RWPE2 (cell line): ENCODE measurements around the gene NSD1.

Source experiments
- ATAC-seq: fragments of 200-7000 bp; cut with Tn5 transposase; 3 replicates; pipeline ENCODE4 v1.9.1; 2021; ENCODE audit warnings: low read depth
- DNase-seq: peaks from one replicate; pipeline ENCODE4 v3.0.0-alpha.2; 2020; ENCODE audit warnings: low spot score
- H3K27ac ChIP-seq: fragments of 450-650 bp; 2 replicates; pipeline ENCODE4 v1.5.1; 2017; ENCODE audit warnings: mild to moderate bottlenecking; ENCODE audit not compliant: poor library complexity, severe bottlenecking
- H3K27me3 ChIP-seq: fragments of 250-450 bp; sonication (Bioruptor Pico); 2 replicates; pipeline ENCODE4 v1.5.1; 2021; ENCODE audit warnings: mild to moderate bottlenecking, moderate library complexity; ENCODE audit not compliant: insufficient read depth, poor library complexity, severe bottlenecking
- H3K36me3 ChIP-seq: fragments of 250-450 bp; sonication (Bioruptor Pico); 2 replicates; pipeline ENCODE4 v1.5.1; 2020; ENCODE audit warnings: low read depth, mild to moderate bottlenecking, moderate library complexity
- H3K4me1 ChIP-seq: fragments of 250-450 bp; sonication (Bioruptor Pico); 2 replicates; pipeline ENCODE4 v1.5.1; 2021; ENCODE audit warnings: mild to moderate bottlenecking, moderate library complexity; ENCODE audit not compliant: insufficient read depth, poor library complexity, severe bottlenecking
- H3K4me3 ChIP-seq: fragments of 250-450 bp; sonication (Bioruptor Pico); 2 replicates; pipeline ENCODE4 v1.5.1; 2021; ENCODE audit warnings: mild to moderate bottlenecking, moderate library complexity; ENCODE audit not compliant: severe bottlenecking
- H3K9me3 ChIP-seq: fragments of 250-450 bp; sonication (Bioruptor Pico); 2 replicates; pipeline ENCODE4 v1.5.1; 2021; ENCODE audit warnings: mild to moderate bottlenecking, moderate library complexity; ENCODE audit not compliant: severe bottlenecking
- TF ChIP-seq, protein P1 (sequence below): fragments of 450-650 bp; IDR thresholded peaks from one replicate; pipeline ENCODE4 v1.5.1; 2017; ENCODE audit warnings: mild to moderate bottlenecking, moderate library complexity; ENCODE audit not compliant: poor library complexity, severe bottlenecking

The NSD1 gene

DNA sequence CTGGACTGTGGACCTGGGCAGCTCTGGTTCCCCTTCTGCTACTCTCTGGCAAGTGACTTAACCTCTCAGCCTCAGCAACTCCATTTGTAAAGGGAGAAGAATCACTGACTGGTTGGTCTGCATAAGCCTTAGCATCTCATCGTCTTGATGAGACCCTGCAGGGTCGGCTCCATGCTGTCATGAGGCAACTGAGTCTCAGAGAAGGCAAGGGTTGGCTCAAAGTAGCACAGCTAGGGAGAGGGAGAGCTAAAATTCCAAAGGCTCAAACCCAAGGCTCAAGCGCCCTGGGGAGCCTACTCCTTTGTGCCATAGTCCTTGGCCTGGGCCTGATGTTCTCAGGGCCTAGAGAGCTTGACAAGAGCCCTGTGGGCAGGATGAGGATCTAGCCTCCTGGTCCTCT is 42.3 kb upstream of the NSD1 start:
- ATAC-seq: no peak
- H3K36me3 ChIP-seq: no peaks in the 10 kb centered on the region

DNA sequence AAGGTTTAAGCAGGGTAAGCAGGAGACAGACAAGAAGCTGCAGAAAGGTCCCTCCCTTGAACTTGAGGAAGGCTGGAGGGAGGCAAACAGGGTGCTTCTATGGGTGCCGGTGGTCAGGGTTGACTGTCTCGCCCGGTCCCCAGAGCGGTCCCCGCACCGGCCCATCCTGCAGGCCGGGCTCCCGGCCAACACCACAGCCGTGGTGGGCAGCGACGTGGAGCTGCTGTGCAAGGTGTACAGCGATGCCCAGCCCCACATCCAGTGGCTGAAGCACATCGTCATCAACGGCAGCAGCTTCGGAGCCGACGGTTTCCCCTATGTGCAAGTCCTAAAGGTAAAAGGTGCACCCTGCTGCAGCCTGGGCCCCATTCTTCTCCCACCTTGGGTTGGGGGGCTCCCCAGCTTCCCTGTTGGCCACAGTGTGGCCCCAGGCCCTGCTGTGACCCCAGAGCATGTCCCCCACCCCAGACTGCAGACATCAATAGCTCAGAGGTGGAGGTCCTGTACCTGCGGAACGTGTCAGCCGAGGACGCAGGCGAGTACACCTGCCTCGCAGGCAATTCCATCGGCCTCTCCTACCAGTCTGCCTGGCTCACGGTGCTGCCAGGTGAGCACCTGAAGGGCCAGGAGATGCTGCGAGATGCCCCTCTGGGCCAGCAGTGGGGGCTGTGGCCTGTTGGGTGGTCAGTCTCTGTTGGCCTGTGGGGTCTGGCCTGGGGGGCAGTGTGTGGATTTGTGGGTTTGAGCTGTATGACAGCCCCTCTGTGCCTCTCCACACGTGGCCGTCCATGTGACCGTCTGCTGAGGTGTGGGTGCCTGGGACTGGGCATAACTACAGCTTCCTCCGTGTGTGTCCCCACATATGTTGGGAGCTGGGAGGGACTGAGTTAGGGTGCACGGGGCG is 41.1 kb upstream of the NSD1 start:
- no peaks in the 10 kb centered on the region for H3K27me3 ChIP-seq
- H3K4me1 ChIP-seq: no peaks in the 10 kb centered on the region
- no peaks in the 10 kb centered on the region for H3K9me3 ChIP-seq
- no peak overlapping the region for H3K27ac ChIP-seq
- no peaks in the 10 kb centered on the region for H3K36me3 ChIP-seq
- ATAC-seq (no peak), DNase-seq (no peak)
- H3K4me3 ChIP-seq: no peak overlapping the region
- TF ChIP-seq, protein P1, sequence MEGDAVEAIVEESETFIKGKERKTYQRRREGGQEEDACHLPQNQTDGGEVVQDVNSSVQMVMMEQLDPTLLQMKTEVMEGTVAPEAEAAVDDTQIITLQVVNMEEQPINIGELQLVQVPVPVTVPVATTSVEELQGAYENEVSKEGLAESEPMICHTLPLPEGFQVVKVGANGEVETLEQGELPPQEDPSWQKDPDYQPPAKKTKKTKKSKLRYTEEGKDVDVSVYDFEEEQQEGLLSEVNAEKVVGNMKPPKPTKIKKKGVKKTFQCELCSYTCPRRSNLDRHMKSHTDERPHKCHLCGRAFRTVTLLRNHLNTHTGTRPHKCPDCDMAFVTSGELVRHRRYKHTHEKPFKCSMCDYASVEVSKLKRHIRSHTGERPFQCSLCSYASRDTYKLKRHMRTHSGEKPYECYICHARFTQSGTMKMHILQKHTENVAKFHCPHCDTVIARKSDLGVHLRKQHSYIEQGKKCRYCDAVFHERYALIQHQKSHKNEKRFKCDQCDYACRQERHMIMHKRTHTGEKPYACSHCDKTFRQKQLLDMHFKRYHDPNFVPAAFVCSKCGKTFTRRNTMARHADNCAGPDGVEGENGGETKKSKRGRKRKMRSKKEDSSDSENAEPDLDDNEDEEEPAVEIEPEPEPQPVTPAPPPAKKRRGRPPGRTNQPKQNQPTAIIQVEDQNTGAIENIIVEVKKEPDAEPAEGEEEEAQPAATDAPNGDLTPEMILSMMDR: no peak

More for the DNA sequence above, 42.3 kb upstream of the NSD1 start:
- no peaks in the 10 kb centered on the region for H3K9me3 ChIP-seq
- H3K4me1 ChIP-seq: no peaks in the 10 kb centered on the region
- no peaks in the 10 kb centered on the region for H3K27me3 ChIP-seq
- H3K4me3 ChIP-seq: no peak overlapping the region
- no peak overlapping the region for H3K27ac ChIP-seq
- no peak for DNase-seq
- TF ChIP-seq, protein P1: no peak

DNA sequence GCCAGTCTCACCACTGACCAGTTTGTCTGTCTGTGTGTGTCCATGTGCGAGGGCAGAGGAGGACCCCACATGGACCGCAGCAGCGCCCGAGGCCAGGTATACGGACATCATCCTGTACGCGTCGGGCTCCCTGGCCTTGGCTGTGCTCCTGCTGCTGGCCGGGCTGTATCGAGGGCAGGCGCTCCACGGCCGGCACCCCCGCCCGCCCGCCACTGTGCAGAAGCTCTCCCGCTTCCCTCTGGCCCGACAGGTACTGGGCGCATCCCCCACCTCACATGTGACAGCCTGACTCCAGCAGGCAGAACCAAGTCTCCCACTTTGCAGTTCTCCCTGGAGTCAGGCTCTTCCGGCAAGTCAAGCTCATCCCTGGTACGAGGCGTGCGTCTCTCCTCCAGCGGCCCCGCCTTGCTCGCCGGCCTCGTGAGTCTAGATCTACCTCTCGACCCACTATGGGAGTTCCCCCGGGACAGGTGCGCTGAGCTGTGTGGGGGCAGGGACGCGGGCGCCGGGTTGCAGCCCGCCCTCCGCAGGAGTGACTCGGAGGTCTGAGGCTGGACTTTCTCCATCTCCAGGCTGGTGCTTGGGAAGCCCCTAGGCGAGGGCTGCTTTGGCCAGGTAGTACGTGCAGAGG is 40.4 kb upstream of the NSD1 start:
- no peaks in the 10 kb centered on the region for H3K36me3 ChIP-seq
- DNase-seq: no peak
- no peaks in the 10 kb centered on the region for H3K4me1 ChIP-seq
- no peak overlapping the region for H3K27ac ChIP-seq
- H3K27me3 ChIP-seq: no peaks in the 10 kb centered on the region
- TF ChIP-seq, protein P1: no peak
- H3K9me3 ChIP-seq: no peaks in the 10 kb centered on the region
- ATAC-seq: no peak
- no peak overlapping the region for H3K4me3 ChIP-seq

DNA sequence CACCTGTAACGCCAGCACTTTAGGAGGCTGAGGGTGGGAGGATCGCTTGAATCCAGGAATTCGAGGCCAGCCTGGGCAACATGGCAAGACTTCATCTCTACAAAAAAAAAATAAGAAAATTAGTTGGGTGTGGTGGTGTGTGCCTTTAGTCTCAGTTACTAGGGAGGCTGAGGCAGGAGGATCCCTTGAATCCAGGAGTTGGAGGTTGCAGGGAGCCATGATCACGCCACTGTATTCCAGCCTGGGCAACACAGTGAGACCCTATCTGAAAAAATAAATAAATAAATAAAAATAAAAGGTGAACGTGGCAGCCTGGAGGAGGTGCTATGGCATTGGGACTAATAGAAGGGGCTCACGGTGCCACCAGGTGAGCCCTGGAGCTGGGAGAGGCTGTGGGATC is 39.8 kb upstream of the NSD1 start:
- Histone ChIP-seq H3K36me3 (no peaks in the 10 kb centered on the region), H3K4me1 (no peaks in the 10 kb centered on the region), H3K27me3 (no peaks in the 10 kb centered on the region), H3K27ac (no peak overlapping the region), H3K4me3 (no peak overlapping the region), H3K9me3 (no peaks in the 10 kb centered on the region)
- TF ChIP-seq, protein P1: no peak
- ATAC-seq (no peak), DNase-seq (no peak)
